Measurements from ENCODE around the gene MDFI. TPM values are rescaled to one million over a fixed set of nuclear protein-coding genes. Genes with fewer than 3 reads are reported as not detected.

The MDFI gene
- total RNA-seq, 1 experiment from 2014 or later = 96.4 TPM

GRCh38 chr6:41639809-41640371 is 1.6 kb downstream of the MDFI start:
- POLR2A ChIA-PET (ENCODE audit: unreplicated experiment) = no interaction called here
- H3K27ac ChIP-seq (ENCODE audit: low read length) = no peak overlapping the region

GRCh38 chr6:41640426-41640825 is 2.2 kb downstream of the MDFI start:
- Histone ChIP-seq H3K4me1 (ENCODE audit: insufficient read depth, low read length) (peaks cover 7% of the 10 kb centered on the region), H3K79me2 (ENCODE audit: low read length) (peaks cover 19% of the 10 kb centered on the region), H3K36me3 (ENCODE audit: low read depth, low read length) (no peaks in the 10 kb centered on the region), H3K9me2 (replicated peaks; ENCODE audit: low read length) (no peaks in the 10 kb centered on the region), H3F3A (ENCODE audit: low read length, unreplicated experiment) (no peaks in the 10 kb centered on the region), H3K9me3 (ENCODE audit: low read length) (no peaks in the 10 kb centered on the region), H2AFZ (ENCODE audit: low read length) (no peak overlapping the region), H3K9ac (ENCODE audit: low read length) (no peak overlapping the region), H3K27ac (ENCODE audit: low read length) (no peak overlapping the region), H3K27me3 (ENCODE audit: low read length) (no peaks in the 10 kb centered on the region), H3K4me2 (ENCODE audit: low read length) (no peak overlapping the region), H3K4me3 (ENCODE audit: low read length) (no peak overlapping the region), H4K20me1 (ENCODE audit: low read length) (no peaks in the 10 kb centered on the region)
- no peak for ATAC-seq
- intact Hi-C loops (cut with micrococcal nuclease) = no loop called here
- ChIA-PET CTCF (no interaction called here), POLR2A (ENCODE audit: unreplicated experiment) (no interaction called here)
- TF ChIP-seq EZH2phosphoT487 (IDR thresholded peaks at IDR 0.05; ENCODE audit: borderline replicate concordance, low read length) (no peak), EZH2 (IDR thresholded peaks at IDR 0.05; ENCODE audit: low read length, unreplicated experiment) (no peak), CTCF (conservative IDR thresholded peaks at IDR 0.05; ENCODE audit: low read depth, low read length) (no peak)
- BruUV-seq (replicated peaks) = no TSS peak
- DNase-seq = no peak

More at GRCh38 chr6:41639809-41640371, 1.6 kb downstream of the MDFI start:
- Histone ChIP-seq H2AFZ (ENCODE audit: low read length) (no peak overlapping the region), H3K9me2 (replicated peaks; ENCODE audit: low read length) (no peaks in the 10 kb centered on the region), H3K4me2 (ENCODE audit: low read length) (no peak overlapping the region), H3K4me3 (ENCODE audit: low read length) (no peak overlapping the region), H3K36me3 (ENCODE audit: low read depth, low read length) (no peaks in the 10 kb centered on the region), H4K20me1 (ENCODE audit: low read length) (no peaks in the 10 kb centered on the region), H3K27me3 (ENCODE audit: low read length) (no peaks in the 10 kb centered on the region), H3K9me3 (ENCODE audit: low read length) (no peaks in the 10 kb centered on the region), H3K9ac (ENCODE audit: low read length) (no peak overlapping the region), H3K79me2 (ENCODE audit: low read length) (peaks cover 19% of the 10 kb centered on the region), H3K4me1 (ENCODE audit: insufficient read depth, low read length) (peaks cover 7% of the 10 kb centered on the region), H3F3A (ENCODE audit: low read length, unreplicated experiment) (no peaks in the 10 kb centered on the region)
- ATAC-seq = no peak
- intact Hi-C loops (cut with micrococcal nuclease) = no loop called here
- no peak for TF ChIP-seq EZH2phosphoT487 (IDR thresholded peaks at IDR 0.05; ENCODE audit: borderline replicate concordance, low read length)
- no peak for TF ChIP-seq EZH2 (IDR thresholded peaks at IDR 0.05; ENCODE audit: low read length, unreplicated experiment)
- no peak for TF ChIP-seq CTCF (conservative IDR thresholded peaks at IDR 0.05; ENCODE audit: low read depth, low read length)
- DNase-seq = no peak
- CTCF ChIA-PET = no interaction called here
- no TSS peak for BruUV-seq (replicated peaks)

DNA sequence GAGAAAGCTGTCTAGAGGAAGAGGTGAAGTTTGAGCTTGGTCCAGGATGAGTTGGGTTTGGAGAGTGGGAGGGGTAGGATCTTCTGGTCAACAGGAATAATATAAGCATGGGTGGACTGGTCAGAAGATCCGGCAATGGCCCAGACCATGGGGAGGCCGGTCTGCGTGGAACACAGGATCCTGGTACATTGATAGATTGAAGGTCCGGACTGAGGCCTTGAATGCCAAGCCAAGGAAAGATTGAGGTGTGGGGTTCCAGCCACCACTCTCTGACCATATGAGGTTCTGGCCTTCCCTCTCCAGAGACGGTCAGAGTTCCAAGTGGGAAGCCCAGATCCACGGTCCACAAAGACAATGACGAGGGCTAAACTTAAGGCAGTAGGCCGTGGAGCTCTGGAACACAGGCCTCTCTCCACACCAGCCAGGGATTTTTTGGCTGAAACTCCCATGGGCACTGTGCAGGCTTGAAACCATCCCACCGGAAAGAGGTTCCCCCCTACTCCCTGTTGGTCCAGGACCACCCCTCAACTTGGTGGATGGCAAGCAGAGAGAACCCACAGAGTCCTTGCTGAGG is 3.2 kb downstream of the MDFI start:
- DNase-seq = no peak
- Histone ChIP-seq H3K4me3 (ENCODE audit: low read length) (no peak overlapping the region), H4K20me1 (ENCODE audit: low read length) (no peaks in the 10 kb centered on the region), H3K9ac (ENCODE audit: low read length) (no peak overlapping the region), H3K9me2 (replicated peaks; ENCODE audit: low read length) (no peaks in the 10 kb centered on the region), H3K4me2 (ENCODE audit: low read length) (no peak overlapping the region), H3K36me3 (ENCODE audit: low read depth, low read length) (no peaks in the 10 kb centered on the region), H3K9me3 (ENCODE audit: low read length) (no peaks in the 10 kb centered on the region), H3K27me3 (ENCODE audit: low read length) (no peaks in the 10 kb centered on the region), H2AFZ (ENCODE audit: low read length) (no peak overlapping the region), H3K27ac (ENCODE audit: low read length) (no peak overlapping the region), H3F3A (ENCODE audit: low read length, unreplicated experiment) (no peaks in the 10 kb centered on the region), H3K79me2 (ENCODE audit: low read length) (peaks cover 19% of the 10 kb centered on the region), H3K4me1 (ENCODE audit: insufficient read depth, low read length) (peaks cover 2% of the 10 kb centered on the region)
- ATAC-seq = no peak
- TF ChIP-seq EZH2 (IDR thresholded peaks at IDR 0.05; ENCODE audit: low read length, unreplicated experiment) = no peak
- TF ChIP-seq EZH2phosphoT487 (IDR thresholded peaks at IDR 0.05; ENCODE audit: borderline replicate concordance, low read length) = no peak
- TF ChIP-seq CTCF (conservative IDR thresholded peaks at IDR 0.05; ENCODE audit: low read depth, low read length) = no peak
- ChIA-PET POLR2A (ENCODE audit: unreplicated experiment) (no interaction called here), CTCF (no interaction called here)
- BruUV-seq (replicated peaks) = no TSS peak
- intact Hi-C loops (cut with micrococcal nuclease) = no loop called here

All from PC-3 (cell line).